ENCODE measurements around the gene COPG1. TPM values are rescaled to one million over a fixed set of nuclear protein-coding genes. Genes with fewer than 3 reads are reported as not detected.

The COPG1 gene
- total RNA-seq, 1 donor from 2014 or later = 231 TPM

DNA sequence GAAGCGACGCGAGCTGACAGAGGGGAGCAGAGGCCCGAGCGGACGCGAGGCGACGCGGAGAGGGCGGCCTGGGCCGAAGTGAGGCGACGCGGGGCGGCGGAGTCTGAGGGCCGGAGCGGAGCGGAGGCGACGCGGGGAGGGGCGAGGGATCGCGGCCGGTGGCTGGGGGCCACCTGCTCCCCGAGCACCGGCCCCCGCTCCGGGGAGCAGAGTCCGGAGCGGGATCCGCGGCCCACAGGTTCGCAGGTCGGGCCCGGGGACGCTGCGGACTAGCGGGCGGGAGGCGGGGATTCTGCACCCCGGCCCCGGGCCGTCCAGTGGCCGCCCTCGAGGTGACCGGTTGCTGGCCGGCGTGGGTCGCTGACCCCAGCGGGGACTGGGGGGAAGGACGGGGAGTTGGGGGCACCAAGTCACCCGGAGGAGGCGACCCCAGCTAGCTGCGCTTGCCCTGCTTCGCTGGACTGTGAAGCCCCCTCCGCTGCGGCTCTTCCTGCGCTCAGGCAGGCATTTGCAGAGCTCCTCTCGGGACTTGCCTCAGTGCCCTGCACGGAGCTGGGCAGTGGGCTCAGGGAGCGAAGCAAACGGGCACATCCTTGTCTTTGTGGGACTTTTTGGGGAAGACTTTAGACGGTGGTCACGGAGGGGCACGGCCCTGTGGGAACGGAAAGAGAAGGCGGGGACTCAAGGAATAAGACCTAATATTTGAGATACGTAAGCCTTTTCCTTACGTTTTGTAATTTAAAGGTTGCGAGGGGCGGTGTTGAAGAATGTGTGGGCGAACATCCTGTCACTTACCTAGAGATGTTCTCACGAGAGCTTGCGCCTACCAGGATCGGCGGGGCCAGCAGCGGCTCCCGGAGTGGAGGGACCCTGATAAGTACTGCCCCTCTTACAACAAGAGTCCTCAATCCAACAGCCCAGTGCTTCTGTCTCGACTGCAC is 29.8 kb downstream of the COPG1 start:
- no peak for DNase-seq (ENCODE audit: low read depth)

- no peak for DNase-seq (ENCODE audit: low read depth)
Observed at GRCh38 chr3:129280183-129280582, 30.8 kb downstream of the COPG1 start.

- no peak for DNase-seq (ENCODE audit: low read depth)
Observed at GRCh38 chr3:129281726-129282125, 32.3 kb downstream of the COPG1 start.

DNA sequence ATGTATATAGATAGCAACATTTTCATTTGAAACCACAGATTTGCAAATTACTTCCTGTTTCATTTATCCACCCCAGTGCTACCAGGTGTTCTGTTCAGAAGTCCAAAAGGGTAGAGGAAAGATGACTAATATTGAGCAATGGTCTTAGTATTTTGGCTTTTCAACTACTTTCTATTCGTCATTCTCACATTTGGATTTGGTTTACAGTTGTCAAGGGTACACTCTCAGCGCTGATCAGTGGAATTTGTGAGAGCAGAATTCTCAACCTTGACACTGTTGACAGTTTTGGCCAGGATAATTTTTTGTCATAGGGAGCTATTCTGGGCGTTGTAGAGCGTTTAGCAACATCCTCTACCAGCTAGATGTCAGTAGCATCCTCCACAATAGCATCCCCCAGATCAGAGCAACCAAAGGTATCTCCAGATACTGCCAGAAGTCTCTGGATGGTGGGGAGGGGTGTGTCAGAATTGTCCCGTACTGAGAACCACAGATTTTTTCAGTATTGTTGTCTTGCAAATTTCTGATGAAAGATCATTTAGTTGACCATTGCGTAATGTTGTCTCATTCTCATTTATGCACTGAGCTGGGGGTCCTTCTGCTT is 33.4 kb downstream of the COPG1 start:
- no peak for DNase-seq (ENCODE audit: low read depth)

- DNase-seq (ENCODE audit: low read depth) = no peak
Observed at GRCh38 chr3:129286081-129286480, 36.7 kb downstream of the COPG1 start.

- no peak for DNase-seq (ENCODE audit: low read depth)
Observed at GRCh38 chr3:129288446-129288845, 39.0 kb downstream of the COPG1 start.

DNA sequence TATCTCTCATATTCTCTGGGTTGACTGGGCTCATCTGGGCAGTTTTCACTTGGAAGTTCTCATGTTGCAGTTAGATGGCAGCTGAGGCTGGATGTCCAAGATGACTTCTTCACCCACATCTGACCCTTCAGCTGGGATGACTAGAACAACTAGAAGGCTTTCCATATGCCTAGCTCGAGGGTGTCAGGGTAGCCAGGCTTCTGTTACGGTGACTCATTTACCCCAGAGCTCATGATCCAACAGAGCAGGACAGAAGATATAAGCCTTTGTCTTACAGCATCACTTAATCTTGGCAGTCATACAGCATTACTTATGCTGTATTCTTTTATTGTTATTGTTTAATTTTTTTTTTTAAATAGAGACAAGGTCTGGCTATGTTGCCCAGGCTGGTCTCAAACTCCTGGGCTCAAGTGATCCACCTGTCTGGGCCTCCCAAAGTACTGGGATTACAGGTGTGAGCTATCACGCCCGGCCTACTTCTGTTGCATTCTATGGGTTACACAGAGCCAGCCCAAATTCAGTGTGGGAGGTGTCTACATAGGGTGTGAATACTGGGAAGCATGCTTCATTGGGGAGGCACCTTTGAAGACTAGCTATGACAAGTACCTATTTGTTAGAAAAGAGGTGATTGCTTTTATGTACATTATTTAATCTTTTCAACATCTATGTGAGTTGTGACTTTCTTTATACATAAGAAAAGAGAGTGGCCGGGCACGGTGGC is 40.0 kb downstream of the COPG1 start:
- DNase-seq (ENCODE audit: low read depth) = peak; percentile 86

DNA sequence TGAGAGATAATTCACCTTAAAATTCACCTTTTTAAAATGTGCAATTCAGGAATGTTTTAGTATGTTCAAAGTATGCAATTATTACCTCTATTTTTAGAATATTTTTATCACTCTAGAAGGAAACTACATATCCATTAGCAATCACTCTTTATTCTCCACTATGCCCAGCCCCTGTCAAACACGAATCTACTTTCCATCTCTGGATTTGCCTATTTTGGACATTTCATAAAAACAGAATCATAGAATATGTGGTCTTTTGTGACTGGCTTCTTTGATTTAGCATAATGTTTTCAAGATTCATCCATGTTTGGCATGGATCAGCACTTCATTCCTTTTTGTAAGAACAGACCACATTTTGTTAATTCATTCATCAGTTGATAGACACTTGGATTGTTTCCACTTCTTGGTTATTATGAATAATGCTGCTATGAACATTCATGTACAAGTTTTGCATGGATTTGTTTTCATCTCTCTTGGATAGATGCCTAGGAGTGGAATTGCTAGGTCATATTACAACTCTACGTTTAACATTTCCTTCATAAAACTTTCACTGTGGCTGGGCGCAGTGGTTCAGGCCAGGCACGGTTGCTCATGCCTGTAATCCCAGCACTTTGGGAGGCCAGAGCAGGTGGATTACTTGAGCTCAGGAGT is 42.0 kb downstream of the COPG1 start:
- DNase-seq (ENCODE audit: low read depth) = peak; percentile 51

GRCh38 chr3:129295286-129295685 is 45.9 kb downstream of the COPG1 start:
- DNase-seq (ENCODE audit: low read depth) = no peak

- DNase-seq (ENCODE audit: low read depth) = no peak
Observed at GRCh38 chr3:129304146-129304961, 54.9 kb downstream of the COPG1 start.

DNA sequence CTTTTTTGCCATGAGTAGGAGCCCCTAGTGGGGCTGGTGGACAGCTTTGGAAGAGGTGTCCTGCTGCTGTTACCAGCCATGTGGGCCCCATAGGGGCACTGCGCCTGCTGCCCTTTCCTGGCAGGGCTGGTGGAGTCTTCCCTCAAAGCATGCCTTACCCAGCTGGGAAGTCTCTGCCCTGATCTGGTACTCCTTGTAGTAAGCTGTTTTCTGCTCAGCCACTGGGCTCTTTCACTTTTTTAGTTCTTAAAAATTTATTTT is 55.5 kb downstream of the COPG1 start:
- DNase-seq (ENCODE audit: low read depth) = no peak

GRCh38 chr3:129305592-129306091 is 56.2 kb downstream of the COPG1 start:
- no peak for DNase-seq (ENCODE audit: low read depth)

GRCh38 chr3:129308636-129309035 is 59.2 kb downstream of the COPG1 start:
- no peak for DNase-seq (ENCODE audit: low read depth)

DNA sequence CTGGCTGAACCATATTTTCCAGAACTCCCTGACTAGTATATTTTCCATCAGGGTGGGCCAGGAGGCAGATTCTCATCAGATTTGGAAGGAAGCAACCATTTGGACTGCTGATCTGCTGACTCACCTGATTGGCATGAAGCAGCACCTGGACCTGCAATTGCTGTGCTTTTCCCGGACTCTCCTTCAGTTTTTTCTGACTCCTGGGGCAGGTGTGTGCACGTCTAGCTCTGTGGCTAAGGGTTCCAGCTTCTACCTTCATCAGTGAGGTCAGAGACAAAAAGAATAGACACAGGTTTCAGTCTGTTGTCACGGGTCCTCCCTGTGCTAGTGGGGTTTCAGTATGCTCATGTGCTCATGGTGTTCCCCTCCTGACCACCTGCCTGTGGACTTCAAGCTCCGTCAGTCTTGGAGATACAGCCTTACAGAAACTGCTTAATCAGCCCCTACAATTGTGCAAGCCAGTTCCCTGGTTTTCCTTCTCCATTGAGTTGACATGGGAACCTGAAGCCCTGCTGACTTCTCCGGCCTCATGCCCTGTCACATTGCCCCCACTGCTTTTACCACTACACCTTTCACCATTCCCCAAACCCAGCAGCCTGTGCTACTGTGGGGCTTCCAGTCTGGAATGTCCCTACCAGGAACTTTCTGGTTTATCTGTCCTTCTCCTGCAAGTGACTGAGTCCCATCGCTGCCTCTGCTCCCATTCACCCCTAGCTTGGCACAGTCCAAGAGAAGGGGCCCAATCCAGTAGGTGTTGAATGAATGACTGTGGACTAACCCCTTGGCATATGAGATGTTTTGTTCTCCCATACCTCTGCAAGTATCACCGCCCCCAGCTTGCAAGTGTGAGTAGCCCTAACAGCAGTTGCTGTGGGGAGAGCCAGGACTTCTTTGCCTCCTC is 61.0 kb downstream of the COPG1 start:
- no peak for DNase-seq (ENCODE audit: low read depth)

DNA sequence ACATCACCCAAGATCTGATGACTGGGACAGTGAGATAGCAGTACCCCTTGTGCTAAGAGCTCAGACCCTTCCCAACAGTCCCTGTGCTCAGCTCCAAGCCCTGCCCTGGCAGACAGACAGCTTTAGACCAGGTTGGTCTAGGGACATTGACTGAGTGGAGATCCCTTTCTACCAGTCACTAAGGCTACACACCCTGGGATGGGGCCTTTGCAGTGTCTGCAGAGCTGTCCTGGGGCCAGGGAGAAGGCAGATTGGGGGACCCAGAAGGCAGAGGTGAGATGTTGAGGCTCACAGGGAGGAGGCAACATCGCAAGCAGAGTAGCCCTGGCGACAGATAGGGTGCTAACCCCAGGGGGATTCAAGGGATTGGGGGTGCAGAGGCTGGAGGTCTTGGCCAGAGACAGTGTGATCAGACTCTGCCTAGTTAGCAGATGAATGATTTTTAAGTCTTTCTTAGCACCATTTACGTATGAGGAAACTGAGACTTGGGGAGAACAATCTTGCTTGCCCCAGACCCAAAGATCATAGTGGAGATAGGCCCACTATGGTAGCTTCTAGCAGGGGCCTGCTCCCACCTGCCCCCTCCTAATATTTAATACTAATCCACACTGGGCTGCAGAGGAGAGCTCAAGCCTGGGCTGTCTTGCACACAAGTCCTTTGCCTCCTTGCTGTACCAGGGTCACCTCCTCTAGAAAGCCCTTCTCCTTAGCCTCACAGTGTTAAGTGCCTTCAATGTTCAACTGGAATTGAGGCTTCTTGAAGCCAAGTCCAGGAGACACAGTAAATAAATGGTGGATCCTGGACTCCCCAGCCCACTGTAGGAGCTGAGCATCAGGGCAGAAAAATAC is 61.9 kb downstream of the COPG1 start:
- DNase-seq (ENCODE audit: low read depth) = no peak

DNA sequence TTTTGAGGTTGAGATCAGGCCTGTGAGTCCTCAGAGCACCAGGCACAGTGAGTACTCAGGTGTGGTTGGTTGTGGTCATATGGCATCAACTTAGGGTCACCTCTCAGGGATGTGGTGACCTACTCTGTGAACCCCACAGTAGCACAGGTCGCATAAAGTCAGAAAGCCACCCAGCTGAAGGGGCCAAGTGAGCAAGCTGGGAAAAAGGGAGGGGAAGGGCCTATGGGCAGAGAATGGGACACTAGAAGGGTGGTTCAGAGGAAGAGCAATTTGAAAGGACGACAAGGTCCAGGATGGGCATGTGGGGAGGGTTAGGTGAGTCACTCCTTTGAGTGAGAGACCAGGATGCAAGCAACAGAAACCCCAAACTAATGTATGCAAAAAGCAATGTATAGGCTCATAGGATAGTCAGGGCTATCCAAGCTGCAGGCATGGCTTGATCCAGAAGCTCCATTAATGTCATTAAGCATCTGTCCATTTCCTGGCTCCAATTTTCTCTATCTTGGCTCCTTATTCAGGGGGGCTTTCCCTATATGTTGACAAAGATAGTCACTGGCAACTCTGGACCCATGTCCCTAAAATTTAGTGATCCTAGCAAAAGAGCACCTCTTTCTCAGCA is 62.7 kb downstream of the COPG1 start:
- DNase-seq (ENCODE audit: low read depth) = no peak

DNA sequence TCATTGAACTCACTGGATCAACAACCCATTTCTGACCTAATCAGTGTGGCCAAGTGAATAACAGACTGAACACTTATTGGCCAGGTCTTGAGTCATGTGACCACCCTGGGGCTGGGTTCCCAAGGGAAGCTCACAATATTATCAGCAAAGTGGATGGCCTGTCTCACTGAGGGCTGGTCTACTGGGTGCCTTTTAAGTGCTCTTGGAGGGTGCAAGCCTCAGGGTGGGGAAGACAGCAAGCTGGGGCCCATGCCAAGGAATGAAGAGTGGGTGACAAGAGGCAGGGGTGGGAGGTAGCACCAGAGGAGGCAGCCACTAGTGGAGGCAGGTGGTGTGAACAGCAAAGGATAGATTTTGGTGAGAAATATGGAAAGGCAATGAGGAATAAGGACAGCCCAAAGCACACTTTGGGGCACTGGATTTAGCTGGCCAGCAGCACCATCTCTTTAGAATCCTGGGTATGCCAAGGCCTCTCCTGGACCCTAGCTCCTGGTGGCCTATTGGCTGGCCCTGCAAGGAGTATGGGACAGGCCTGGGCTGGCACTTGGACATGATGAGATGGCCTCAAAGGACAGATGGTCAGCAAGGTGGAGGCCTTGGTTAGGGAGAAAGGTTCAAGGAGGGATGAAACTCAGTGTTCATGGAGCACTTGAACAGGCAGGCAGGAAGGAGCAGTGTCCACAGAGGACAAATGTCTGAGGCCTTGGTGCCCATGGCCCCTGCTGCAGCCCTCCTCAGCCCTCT is 63.4 kb downstream of the COPG1 start:
- no peak for DNase-seq (ENCODE audit: low read depth)

GRCh38 chr3:129313415-129313664 is 63.9 kb downstream of the COPG1 start:
- no peak for DNase-seq (ENCODE audit: low read depth)

Measured in myocyte (in vitro differentiated cells).